Hematopoietic multipotent progenitor cell treated with erythropoietin and hydrocortisone succinate and interleukin-3 and kit ligand, for 4 days (in vitro differentiated cells): ENCODE measurements around the gene CLASP1.
"Not testable (repeated sequence)": the region's sequence is repeated elsewhere in the genome, so short reads cannot be mapped to it uniquely, and the experiment has no call there.

Experiments used
- DNase-seq: peaks from one replicate; pipeline ENCODE4 v3.0.0-alpha.2; 2015

The CLASP1 gene

GRCh38 chr2:121301190-121301589, 348.1 kb downstream of the CLASP1 start:
- not testable (repeated sequence) for DNase-seq

GRCh38 chr2:121298476-121298875, 350.8 kb downstream of the CLASP1 start:
- DNase-seq = no peak

GRCh38 chr2:121297866-121298265, 351.4 kb downstream of the CLASP1 start:
- DNase-seq = not testable (repeated sequence)

GRCh38 chr2:121297217-121297830, 351.9 kb downstream of the CLASP1 start:
- DNase-seq = peak; percentile 68

- DNase-seq = no peak
These were observed 353.2 kb downstream of the CLASP1 start for GRCh38 chr2:121295911-121296650.

GRCh38 chr2:121294881-121295840, 354.1 kb downstream of the CLASP1 start:
- no peak for DNase-seq

- DNase-seq = peak; percentile 65
These were observed 355.6 kb downstream of the CLASP1 start for GRCh38 chr2:121293450-121294325.

GRCh38 chr2:121291251-121291580, 358.0 kb downstream of the CLASP1 start:
- no peak for DNase-seq

- no peak for DNase-seq
These were observed 360.0 kb downstream of the CLASP1 start for GRCh38 chr2:121289271-121289670.

GRCh38 chr2:121288454-121289231, 360.6 kb downstream of the CLASP1 start:
- peak; percentile 39 for DNase-seq

- DNase-seq = no peak
These were observed 361.3 kb downstream of the CLASP1 start for GRCh38 chr2:121287956-121288355.
